ENCODE data around the gene PTPRU.

DNA sequence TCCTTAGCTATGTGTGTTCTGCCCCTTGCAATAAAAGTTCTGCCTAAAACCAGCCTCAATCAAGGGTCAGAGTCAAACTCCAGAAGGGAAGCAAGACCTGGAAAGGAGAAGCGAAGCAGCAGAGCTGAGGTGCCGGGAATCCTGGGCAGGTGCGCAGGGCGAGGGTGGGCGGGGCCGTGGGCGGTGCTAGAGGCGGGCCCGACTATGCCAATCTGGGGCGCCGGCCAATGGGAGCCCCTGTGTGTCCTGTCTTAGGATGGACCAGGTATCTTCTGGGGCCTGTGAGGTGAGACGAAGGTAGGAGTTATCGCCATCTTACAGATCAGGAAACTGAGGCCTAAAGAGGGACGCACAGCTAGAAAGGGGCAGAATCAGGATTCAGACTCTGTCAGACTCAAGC, 120.3 kb downstream of the PTPRU start:
- TF ChIP-seq, protein P1, sequence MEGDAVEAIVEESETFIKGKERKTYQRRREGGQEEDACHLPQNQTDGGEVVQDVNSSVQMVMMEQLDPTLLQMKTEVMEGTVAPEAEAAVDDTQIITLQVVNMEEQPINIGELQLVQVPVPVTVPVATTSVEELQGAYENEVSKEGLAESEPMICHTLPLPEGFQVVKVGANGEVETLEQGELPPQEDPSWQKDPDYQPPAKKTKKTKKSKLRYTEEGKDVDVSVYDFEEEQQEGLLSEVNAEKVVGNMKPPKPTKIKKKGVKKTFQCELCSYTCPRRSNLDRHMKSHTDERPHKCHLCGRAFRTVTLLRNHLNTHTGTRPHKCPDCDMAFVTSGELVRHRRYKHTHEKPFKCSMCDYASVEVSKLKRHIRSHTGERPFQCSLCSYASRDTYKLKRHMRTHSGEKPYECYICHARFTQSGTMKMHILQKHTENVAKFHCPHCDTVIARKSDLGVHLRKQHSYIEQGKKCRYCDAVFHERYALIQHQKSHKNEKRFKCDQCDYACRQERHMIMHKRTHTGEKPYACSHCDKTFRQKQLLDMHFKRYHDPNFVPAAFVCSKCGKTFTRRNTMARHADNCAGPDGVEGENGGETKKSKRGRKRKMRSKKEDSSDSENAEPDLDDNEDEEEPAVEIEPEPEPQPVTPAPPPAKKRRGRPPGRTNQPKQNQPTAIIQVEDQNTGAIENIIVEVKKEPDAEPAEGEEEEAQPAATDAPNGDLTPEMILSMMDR (IDR thresholded peaks at IDR 0.05) = no peak
- TF ChIP-seq POLR2AphosphoS5 (IDR thresholded peaks at IDR 0.05) (no peak), POLR2A (IDR thresholded peaks at IDR 0.05) (no peak), EP300 (IDR thresholded peaks at IDR 0.05) (no peak)

Measured in suprapubic skin (tissue), 4 donors.